C4-2B (cell line): ENCODE results near the gene NEU3.

Experiments
- CTCF ChIP-seq: fragments of 450-650 bp; conservative IDR thresholded peaks from 2 replicates; pipeline ENCODE4 v1.5.1; 2017; ENCODE audit warnings: mild to moderate bottlenecking
- ZFX ChIP-seq: fragments of 450-650 bp; IDR thresholded peaks from 2 replicates; pipeline ENCODE4 v1.6.1; 2017

DNA sequence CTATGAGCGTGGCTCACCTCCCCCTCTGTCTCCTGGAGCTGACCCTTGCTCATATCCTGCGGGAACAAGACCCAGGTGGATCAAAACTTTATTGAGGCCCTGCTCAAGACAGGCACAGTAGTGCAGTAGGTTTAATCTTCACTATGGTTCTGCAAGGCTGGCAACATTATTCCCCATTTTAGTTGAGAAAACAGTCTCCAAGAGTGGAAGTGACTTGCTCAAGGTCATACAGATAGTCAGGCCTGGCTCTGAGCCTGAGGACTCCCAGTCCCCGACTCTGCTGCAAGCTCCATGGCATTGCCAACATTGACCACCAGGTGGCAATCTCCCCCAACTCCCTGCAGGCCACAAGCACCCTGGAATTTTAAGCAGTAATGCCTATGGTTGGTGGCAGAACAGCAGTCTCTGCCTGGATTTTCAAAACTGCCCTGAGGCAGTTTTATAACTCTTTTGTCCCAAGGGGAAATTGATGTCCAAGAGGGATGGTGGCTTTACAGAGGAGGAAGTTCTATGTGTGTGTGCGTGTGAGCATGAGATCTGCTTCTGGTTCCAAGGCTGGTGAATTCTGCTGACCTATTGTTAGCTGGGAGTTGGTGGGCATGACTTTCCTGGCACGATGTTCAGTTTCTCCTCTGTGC lies 34.1 kb downstream of the NEU3 start:
- TF ChIP-seq CTCF (peak; percentile 99), ZFX (no peak)
